Measurements from ENCODE around the gene SSH2.

Gene SSH2

GRCh38 chr17:29929533-29930408 lies at the start of gene SSH2:
TSS of gene SSH2 (minus strand) at chr17:29930228. CDS start at chr17:29930000, 228 bp downstream.
- peak within 1 kb of the TSS; percentile 96 for H3K4me3 ChIP-seq (ENCODE audit: low read depth, low read length)
- H3K27ac ChIP-seq (ENCODE audit: extremely low read depth, low read depth, low read length), result peak within 1 kb of the TSS; percentile 93
- ChIA-PET CTCF (interaction anchor here (0.6 to 15.2 kb wide), 22 partner anchors 9 to 1085 kb away, joined by 3 to 361 read pairs (median 12); partner anchors contain the start of genes ANKRD13B and EFCAB5), POLR2A (interaction anchor here (0.5 to 2.6 kb wide), 28 partner anchors 9 to 636 kb away, joined by 3 to 19 read pairs (median 4); partner anchors contain the start of genes EFCAB5, NSRP1 and NUFIP2)
- H3K4me1 ChIP-seq (ENCODE audit: control insufficient read depth, insufficient read depth, low read length), result peaks cover 16% of the 10 kb centered on the region
- no peaks in the 10 kb centered on the region for H3K9me3 ChIP-seq (ENCODE audit: control insufficient read depth, insufficient read depth, low read depth, low read length)
- no peaks in the 10 kb centered on the region for H3K36me3 ChIP-seq (ENCODE audit: control insufficient read depth in 2 of 2, insufficient read depth in 1 of 2, low read length in 2 of 2)
- TF ChIP-seq ZNF660 (tag by site-specific recombination; IDR thresholded peaks at IDR 0.05) (no peak), PBX3 (CRISPR knock-in tag; IDR thresholded peaks at IDR 0.05) (peak; percentile 66), ZNF513 (tag by site-specific recombination; IDR thresholded peaks at IDR 0.05) (no peak), HOXD13 (CRISPR knock-in tag; IDR thresholded peaks at IDR 0.05; ENCODE audit: borderline replicate concordance) (no peak), ZNF112 (tag by site-specific recombination; IDR thresholded peaks at IDR 0.05) (no peak), ZNF157 (tag by site-specific recombination; IDR thresholded peaks at IDR 0.05) (no peak), ZNF133 (tag by site-specific recombination; IDR thresholded peaks at IDR 0.05) (no peak), ZIC2 (tag by site-specific recombination; IDR thresholded peaks at IDR 0.05) (peak; percentile 59), MYNN (tag by site-specific recombination; IDR thresholded peaks at IDR 0.05; ENCODE audit: borderline replicate concordance) (0 out of 2 replicates have a peak, but pooled peaks have one; percentile 22), ZFP41 (tag by site-specific recombination; IDR thresholded peaks at IDR 0.05; ENCODE audit: borderline replicate concordance) (no peak), ZNF561 (tag by site-specific recombination; IDR thresholded peaks at IDR 0.05; ENCODE audit: borderline replicate concordance) (peak; percentile 80; the same call in 1 of the 2 replicates), ZNF610 (tag by site-specific recombination; IDR thresholded peaks at IDR 0.05; ENCODE audit: borderline replicate concordance) (peak; percentile 94; the same call in 1 of the 2 replicates), FEZF1 (tag by site-specific recombination; IDR thresholded peaks at IDR 0.05) (no peak), ZBTB17 (tag by site-specific recombination; IDR thresholded peaks at IDR 0.05) (peak; percentile 91), ZSCAN16 (tag by site-specific recombination; IDR thresholded peaks at IDR 0.05) (no peak), GLI4 (tag by site-specific recombination; IDR thresholded peaks at IDR 0.05) (peak; percentile 25; the same call in 1 of the 2 replicates), ZNF214 (tag by site-specific recombination; IDR thresholded peaks at IDR 0.05; ENCODE audit: borderline replicate concordance) (no peak), ZFHX2 (tag by site-specific recombination; conservative IDR thresholded peaks at IDR 0.05) (peak; percentile 89), ZBTB26 (tag by site-specific recombination; optimal IDR thresholded peaks at IDR 0.05) (peak; percentile 97), ZBTB21 (tag by site-specific recombination; IDR thresholded peaks at IDR 0.05) (peak; percentile 9; the same call in 1 of the 2 replicates), SCRT1 (tag by site-specific recombination; IDR thresholded peaks at IDR 0.05; ENCODE audit: borderline replicate concordance) (peak; percentile 94), GFI1B (tag by site-specific recombination; IDR thresholded peaks at IDR 0.05) (no peak), ZBTB10 (tag by site-specific recombination; IDR thresholded peaks at IDR 0.05) (peak; percentile 94), ZNF629 (tag by site-specific recombination; IDR thresholded peaks at IDR 0.05) (peak; percentile 62), ZNF600 (tag by site-specific recombination; IDR thresholded peaks at IDR 0.05) (peak; percentile 89), ZSCAN4 (tag by site-specific recombination; IDR thresholded peaks at IDR 0.05) (peak; percentile 78), KLF9 (tag by site-specific recombination; IDR thresholded peaks at IDR 0.05; ENCODE audit: low read depth) (peak; percentile 75), ZNF704 (tag by site-specific recombination; IDR thresholded peaks at IDR 0.05) (no peak), ZNF416 (tag by site-specific recombination; IDR thresholded peaks at IDR 0.05) (no peak)

Data from HEK293 (cell line).